Suprapubic skin (tissue), 3 donors: Measurements from ENCODE around the gene DOK6.

Experiments
- CTCF ChIP-seq, 2 donors: fragments of 200-600 bp in 1 of 2; fragments of 450-650 bp in 1 of 2; sonication (generic) in 1 of 2; IDR thresholded peaks; one replicate each; pipeline ENCODE4 v1.5.1; 2016 to 2019; ENCODE audit warnings: antibody characterized with exemption in 2 of 2, mild to moderate bottlenecking in 1 of 2, moderate library complexity in 1 of 2
- POLR2AphosphoS5 ChIP-seq, 3 donors: sonication (generic); formaldehyde crosslinking; IDR thresholded peaks; one replicate each; pipeline ENCODE4 v1.6.1; 2017; ENCODE audit warnings: antibody characterized with exemption in 3 of 3

- no peak for TF ChIP-seq CTCF (IDR thresholded peaks at IDR 0.05)
- no peak for TF ChIP-seq POLR2AphosphoS5 (IDR thresholded peaks at IDR 0.05)
These were observed 17.5 kb upstream of the DOK6 start for GRCh38 chr18:69383186-69383585.
